CD4-positive, alpha-beta T cell treated with Interleukin-12 subunit alpha and Interleukin-12 subunit beta, for 1 hour (primary cell): Measurements from ENCODE around the gene MAST4.

ENCODE experiments used
- DNase-seq: peaks from one replicate; pipeline ENCODE4 v3.0.0-alpha.2; 2020

Gene MAST4

GRCh38 chr5:66702426-66702825, 106.2 kb downstream of the MAST4 start:
- no peak for DNase-seq

- DNase-seq, result no peak
Measured at GRCh38 chr5:66704790-66705425, 108.7 kb downstream of the MAST4 start.

GRCh38 chr5:66708368-66708767, 112.2 kb downstream of the MAST4 start:
- no peak for DNase-seq

- no peak for DNase-seq
Measured at GRCh38 chr5:66710557-66711088, 114.4 kb downstream of the MAST4 start.

GRCh38 chr5:66713998-66714397, 117.8 kb downstream of the MAST4 start:
- no peak for DNase-seq

GRCh38 chr5:66717455-66718373, 121.5 kb downstream of the MAST4 start:
- DNase-seq, result no peak

GRCh38 chr5:66718374-66719002, 122.3 kb downstream of the MAST4 start:
- no peak for DNase-seq

- DNase-seq, result no peak
Measured at GRCh38 chr5:66720780-66721179, 124.6 kb downstream of the MAST4 start.

- no peak for DNase-seq
Measured at GRCh38 chr5:66722686-66723085, 126.5 kb downstream of the MAST4 start.

- no peak for DNase-seq
Measured at GRCh38 chr5:66724349-66725139, 128.4 kb downstream of the MAST4 start.

- DNase-seq, result no peak
Measured at GRCh38 chr5:66727630-66728029, 131.4 kb downstream of the MAST4 start.

GRCh38 chr5:66728049-66728448, 131.9 kb downstream of the MAST4 start:
- DNase-seq, result no peak

GRCh38 chr5:66737096-66737495, 140.9 kb downstream of the MAST4 start:
- no peak for DNase-seq

- DNase-seq, result no peak
Measured at GRCh38 chr5:66738136-66738535, 141.9 kb downstream of the MAST4 start.

GRCh38 chr5:66739021-66739420, 142.8 kb downstream of the MAST4 start:
- no peak for DNase-seq

- no peak for DNase-seq
Measured at GRCh38 chr5:66739951-66740350, 143.8 kb downstream of the MAST4 start.

GRCh38 chr5:66741394-66741793, 145.2 kb downstream of the MAST4 start:
- no peak for DNase-seq

GRCh38 chr5:66742083-66742895, 146.1 kb downstream of the MAST4 start:
- DNase-seq, result no peak

GRCh38 chr5:66742896-66743247, 146.7 kb downstream of the MAST4 start:
- no peak for DNase-seq

GRCh38 chr5:66743344-66743743, 147.2 kb downstream of the MAST4 start:
- no peak for DNase-seq

GRCh38 chr5:66744040-66744439, 147.8 kb downstream of the MAST4 start:
- DNase-seq, result no peak

- DNase-seq, result no peak
Measured at GRCh38 chr5:66745297-66745696, 149.1 kb downstream of the MAST4 start.
